SK-N-SH (cell line): Measurements from ENCODE around the gene SLCO2A1. TPM values are rescaled to one million over a fixed set of nuclear protein-coding genes. Genes with fewer than 3 reads are reported as not detected.

ENCODE experiments used
- CTCF ChIA-PET: fragments of 300-600, 350-600 bp; formaldehyde crosslinking; extraction: SDS; loops from one replicate; lab custom pipeline; 2021; lab: Yijun Ruan, JAX
- POLR2A ChIA-PET: fragments of 350-600 bp; sonication (Branson Sonifier 250); formaldehyde crosslinking; extraction: SDS; loops from one replicate; lab custom pipeline; 2020; ENCODE audit warnings: antibody characterized with exemption, inconsistent platforms; lab: Yijun Ruan, JAX
- DNase-seq: peaks from one replicate; pipeline ENCODE4 v3.0.0; 2012
- H2AFZ ChIP-seq: fragments of 200-600 bp; sonication (generic); 2 replicates; pipeline ENCODE4 v1.8.1; 2016; ENCODE audit warnings: antibody characterized with exemption, mild to moderate bottlenecking, low read depth
- H3F3A ChIP-seq: fragments of 200-600 bp; sonication (generic); replicated peaks from 2 replicates; pipeline ENCODE3; 2016; ENCODE audit warnings: antibody characterized with exemption, mild to moderate bottlenecking; ENCODE audit not compliant: insufficient read depth
- H3K27ac ChIP-seq, 2 experiments: fragments of 200-500 bp in 1 of 2; fragments of 200-600 bp in 1 of 2; sonication (Bioruptor generic) in 1 of 2; sonication (generic), shearing (Covaris generic) in 1 of 2; 2 replicates each; pipeline versions ENCODE4 v1.5.1 to v1.6.1; 2014 to 2016; ENCODE audit warnings: low read depth in 2 of 2, inconsistent platforms in 1 of 2, low read length in 1 of 2, mild to moderate bottlenecking in 1 of 2, mixed read lengths in 1 of 2
- H3K27me3 ChIP-seq: fragments of 200-600 bp; sonication (generic), shearing (Covaris generic); 2 replicates; pipeline ENCODE4 v1.6.1; 2016; ENCODE audit warnings: mixed run types; ENCODE audit not compliant: insufficient read depth
- H3K36me3 ChIP-seq, 2 experiments: fragments of 200-500 bp in 1 of 2; fragments of 200-600 bp in 1 of 2; sonication (Bioruptor generic) in 1 of 2; sonication (generic) in 1 of 2; replicated peaks in 1 of 2; 2 replicates each; pipeline versions ENCODE3 to v1.5.1; 2014 to 2016; ENCODE audit warnings: low read length in 1 of 2, mild to moderate bottlenecking in 1 of 2; ENCODE audit not compliant: insufficient read depth in 2 of 2, control insufficient read depth in 1 of 2
- H3K4me1 ChIP-seq, 2 experiments: fragments of 200-500 bp in 1 of 2; fragments of 200-600 bp in 1 of 2; sonication (Bioruptor generic) in 1 of 2; sonication (generic), shearing (Covaris generic) in 1 of 2; 2 replicates each; pipeline versions ENCODE4 v1.5.1 to v1.6.1; 2014 to 2016; ENCODE audit warnings: low read depth in 1 of 2, low read length in 1 of 2, mixed run types in 1 of 2; ENCODE audit not compliant: insufficient read depth in 2 of 2, control insufficient read depth in 1 of 2
- H3K4me2 ChIP-seq: fragments of 200-600 bp; sonication (generic), shearing (Covaris generic); 2 replicates; pipeline ENCODE4 v1.6.1; 2017; ENCODE audit warnings: mixed run types
- H3K4me3 ChIP-seq, 2 experiments: fragments of 200-500 bp in 1 of 2; fragments of 200-600 bp in 1 of 2; sonication (Bioruptor generic) in 1 of 2; sonication (generic), shearing (Covaris generic) in 1 of 2; 2 replicates each; pipeline versions ENCODE4 v1.5.1 to v1.8.1; 2014 to 2016; ENCODE audit warnings: low read depth in 2 of 2, inconsistent platforms in 1 of 2, low read length in 1 of 2, mild to moderate bottlenecking in 1 of 2, mixed read lengths in 1 of 2, moderate library complexity in 1 of 2
- H3K79me2 ChIP-seq: fragments of 200-600 bp; sonication (generic); 2 replicates; pipeline ENCODE4 v1.8.1; 2017; ENCODE audit warnings: mild to moderate bottlenecking; ENCODE audit not compliant: insufficient read depth
- H3K9ac ChIP-seq: fragments of 200-600 bp; sonication (generic); 2 replicates; pipeline ENCODE4 v1.6.1; 2017; ENCODE audit warnings: mixed run types
- H3K9me2 ChIP-seq: fragments of 200-600 bp; sonication (generic); 2 replicates; pipeline ENCODE4 v1.6.1; 2017; ENCODE audit warnings: mixed run types
- H3K9me3 ChIP-seq: fragments of 200-600 bp; sonication (generic); 2 replicates; pipeline ENCODE4 v1.6.1; 2017; ENCODE audit warnings: mixed run types, mild to moderate bottlenecking, moderate library complexity
- H4K20me1 ChIP-seq: fragments of 200-600 bp; sonication (generic); 2 replicates; pipeline ENCODE4 v1.6.1; 2017; ENCODE audit warnings: mild to moderate bottlenecking, mixed run types; ENCODE audit not compliant: insufficient read depth
- CHD2 ChIP-seq: fragments of 150-350 bp; IDR thresholded peaks from 2 replicates; pipeline ENCODE4 v1.6.1; 2018; ENCODE audit warnings: low read length; ENCODE audit not compliant: partially characterized antibody
- ELF1 ChIP-seq: IDR thresholded peaks from 2 replicates; pipeline ENCODE4 v1.4.0; 2012
- EZH2phosphoT487 ChIP-seq: fragments of 200-600 bp; sonication (generic); IDR thresholded peaks from 2 replicates; pipeline ENCODE4 v1.6.1; 2017; ENCODE audit warnings: low read depth, mixed run types, mild to moderate bottlenecking, antibody characterized with exemption, moderate library complexity, borderline replicate concordance
- FOXJ3 ChIP-seq: sonication (generic); formaldehyde crosslinking; IDR thresholded peaks from 2 replicates; pipeline ENCODE4 v1.5.1; 2020; ENCODE audit warnings: mild to moderate bottlenecking, missing genetic modification reagents
- FOXM1 ChIP-seq: IDR thresholded peaks from 2 replicates; pipeline ENCODE4 v1.4.0; 2012; ENCODE audit warnings: low read depth, mild to moderate bottlenecking
- JUND ChIP-seq: IDR thresholded peaks from 2 replicates; pipeline ENCODE4 v1.4.0; 2012
- MEF2A ChIP-seq: IDR thresholded peaks from 2 replicates; pipeline ENCODE4 v1.4.0; 2012; ENCODE audit warnings: low read depth, borderline replicate concordance
- NRF1 ChIP-seq: IDR thresholded peaks from 2 replicates; pipeline ENCODE4 v1.6.1; 2012; ENCODE audit warnings: low read depth, mild to moderate bottlenecking, low read length
- RXRA ChIP-seq: IDR thresholded peaks from 2 replicates; pipeline ENCODE4 v1.4.0; 2012; ENCODE audit warnings: low read depth, mild to moderate bottlenecking, borderline replicate concordance
- SMC3 ChIP-seq: IDR thresholded peaks from 2 replicates; pipeline ENCODE4 v1.6.1; 2012; ENCODE audit warnings: low read depth, low read length, improper control_type of control experiment
- WGBS: methylation state at CpG from one replicate; pipeline ENCODE4 v1.1.6; 2017; ENCODE audit warnings: low lambda C conversion rate; 5-methylcytosine and 5-hydroxymethylcytosine counted together
- polyA plus RNA-seq, 3 experiments: library from polyadenylated mRNA; depleted of rRNA; stranded (reverse); fragments of >200 nt; gene quantifications; 2 replicates each; pipeline ENCODE4 v1.2.3, GENCODE V29; 2012
- TF ChIP-seq, protein P1 (sequence below): fragments of 200-600 bp; sonication (generic); IDR thresholded peaks from 2 replicates; pipeline ENCODE4 v1.6.1; 2017; ENCODE audit warnings: antibody characterized with exemption, mild to moderate bottlenecking, moderate library complexity
- TF ChIP-seq, protein P2 (sequence below): IDR thresholded peaks from 2 replicates; pipeline ENCODE4; 2012
- TF ChIP-seq, protein P3 (sequence below): IDR thresholded peaks from 2 replicates; pipeline ENCODE4 v1.4.0; 2012; ENCODE audit warnings: low read depth, borderline replicate concordance
- TF ChIP-seq, protein P4 (sequence below): fragments of 150-350 bp; IDR thresholded peaks from 2 replicates; pipeline ENCODE4 v1.6.1; 2016; ENCODE audit warnings: mild to moderate bottlenecking, low read depth, low read length
- TF ChIP-seq, protein P5 (sequence below): IDR thresholded peaks from 2 replicates; pipeline ENCODE4 v1.4.0; 2012; ENCODE audit warnings: low read depth

Gene SLCO2A1
- polyA plus RNA-seq, 1 of the 3 experiments (the other 2 are of a cell fraction) = 9.3 TPM

DNA sequence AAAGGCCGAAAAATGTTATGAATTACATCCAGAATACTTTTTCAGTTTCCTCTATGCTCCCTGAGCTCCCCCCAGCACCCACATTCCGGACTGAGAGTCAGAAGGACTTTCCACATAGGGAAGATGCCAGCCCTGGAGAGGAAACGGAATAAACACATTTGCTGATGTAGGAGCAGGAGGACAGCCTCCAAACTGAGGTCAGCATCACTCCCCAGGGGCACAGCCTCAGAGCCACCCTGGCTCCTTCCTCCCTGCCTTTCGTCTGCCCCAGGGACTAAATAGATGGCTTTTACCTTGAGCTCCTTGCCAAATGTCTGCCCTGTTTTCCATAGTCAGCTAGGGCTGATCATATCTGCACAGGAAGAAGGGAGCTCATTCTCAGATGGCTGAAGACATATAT is 22.6 kb upstream of the SLCO2A1 start:
- no peak overlapping the region for H3K4me3 ChIP-seq
- H3K36me3 ChIP-seq = no peaks in the 10 kb centered on the region
- no peaks in the 10 kb centered on the region for H3K9me2 ChIP-seq
- no peak overlapping the region for H3K4me2 ChIP-seq
- no peaks in the 10 kb centered on the region for H3K27me3 ChIP-seq
- 48% methylated on average over 4 of the region's 4 CpGs for WGBS
- no peaks in the 10 kb centered on the region for H4K20me1 ChIP-seq
- DNase-seq = no peak
- CTCF ChIA-PET = interaction anchor here (1.0 kb wide), 1 partner anchor 160 kb away, joined by 3 read pairs; no protein-coding TSS in a partner anchor
- H3K4me1 ChIP-seq = peaks cover 3 to 5% of the 10 kb centered on the region in 2 experiments; a peak in 2 of 4 replicates
- TF ChIP-seq FOXJ3 (CRISPR knock-in tag) = no peak
- no peak for TF ChIP-seq EZH2phosphoT487
- TF ChIP-seq FOXM1 = no peak
- TF ChIP-seq, protein P1, sequence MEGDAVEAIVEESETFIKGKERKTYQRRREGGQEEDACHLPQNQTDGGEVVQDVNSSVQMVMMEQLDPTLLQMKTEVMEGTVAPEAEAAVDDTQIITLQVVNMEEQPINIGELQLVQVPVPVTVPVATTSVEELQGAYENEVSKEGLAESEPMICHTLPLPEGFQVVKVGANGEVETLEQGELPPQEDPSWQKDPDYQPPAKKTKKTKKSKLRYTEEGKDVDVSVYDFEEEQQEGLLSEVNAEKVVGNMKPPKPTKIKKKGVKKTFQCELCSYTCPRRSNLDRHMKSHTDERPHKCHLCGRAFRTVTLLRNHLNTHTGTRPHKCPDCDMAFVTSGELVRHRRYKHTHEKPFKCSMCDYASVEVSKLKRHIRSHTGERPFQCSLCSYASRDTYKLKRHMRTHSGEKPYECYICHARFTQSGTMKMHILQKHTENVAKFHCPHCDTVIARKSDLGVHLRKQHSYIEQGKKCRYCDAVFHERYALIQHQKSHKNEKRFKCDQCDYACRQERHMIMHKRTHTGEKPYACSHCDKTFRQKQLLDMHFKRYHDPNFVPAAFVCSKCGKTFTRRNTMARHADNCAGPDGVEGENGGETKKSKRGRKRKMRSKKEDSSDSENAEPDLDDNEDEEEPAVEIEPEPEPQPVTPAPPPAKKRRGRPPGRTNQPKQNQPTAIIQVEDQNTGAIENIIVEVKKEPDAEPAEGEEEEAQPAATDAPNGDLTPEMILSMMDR = no peak
- TF ChIP-seq ELF1 = no peak
- no peak for TF ChIP-seq MEF2A
- TF ChIP-seq SMC3 = no peak
- TF ChIP-seq RXRA = no peak
- POLR2A ChIA-PET = no interaction called here
- no peaks in the 10 kb centered on the region for H3F3A ChIP-seq
- no peaks in the 10 kb centered on the region for H3K79me2 ChIP-seq
- no peak overlapping the region for H2AFZ ChIP-seq
- H3K9ac ChIP-seq = no peak overlapping the region
- H3K27ac ChIP-seq = no peak overlapping the region
- H3K9me3 ChIP-seq = no peaks in the 10 kb centered on the region

DNA sequence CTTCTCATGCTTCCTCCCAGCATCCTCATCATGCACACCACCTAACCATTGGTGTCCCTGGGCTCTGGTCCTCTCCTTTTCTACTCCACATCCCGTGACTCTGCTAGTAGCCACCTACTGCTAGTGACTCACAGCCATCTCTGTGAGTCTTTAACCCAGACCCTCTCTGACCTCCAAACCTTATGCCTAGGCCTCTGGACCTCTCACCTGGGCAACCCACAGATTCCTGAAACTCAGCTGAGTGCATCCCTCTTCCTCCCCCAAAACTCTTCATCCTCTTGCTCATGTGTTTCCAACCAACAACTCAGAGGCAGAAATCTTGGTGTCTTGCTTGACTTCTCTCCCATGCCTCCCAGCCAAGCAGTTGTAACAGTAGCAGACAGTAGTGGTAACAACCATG is 20.0 kb upstream of the SLCO2A1 start:
- H4K20me1 ChIP-seq = no peaks in the 10 kb centered on the region
- no peak overlapping the region for H3K4me2 ChIP-seq
- WGBS = 39% methylated on average over 1 of the region's 1 CpG
- no peak overlapping the region for H3K4me3 ChIP-seq
- H3K36me3 ChIP-seq = no peaks in the 10 kb centered on the region
- H3K4me1 ChIP-seq = peaks cover 0 to 3% of the 10 kb centered on the region in 2 experiments; a peak in 1 of 4 replicates
- H3K79me2 ChIP-seq = no peaks in the 10 kb centered on the region
- no peak for DNase-seq
- H3K27ac ChIP-seq = no peak overlapping the region
- H3K9me2 ChIP-seq = no peaks in the 10 kb centered on the region
- no peaks in the 10 kb centered on the region for H3F3A ChIP-seq
- ChIA-PET CTCF (no interaction called here), POLR2A (no interaction called here)
- H3K27me3 ChIP-seq = no peaks in the 10 kb centered on the region
- TF ChIP-seq FOXJ3 (CRISPR knock-in tag) = no peak
- TF ChIP-seq NRF1 = no peak
- TF ChIP-seq, protein P1 = no peak
- TF ChIP-seq, protein P2, sequence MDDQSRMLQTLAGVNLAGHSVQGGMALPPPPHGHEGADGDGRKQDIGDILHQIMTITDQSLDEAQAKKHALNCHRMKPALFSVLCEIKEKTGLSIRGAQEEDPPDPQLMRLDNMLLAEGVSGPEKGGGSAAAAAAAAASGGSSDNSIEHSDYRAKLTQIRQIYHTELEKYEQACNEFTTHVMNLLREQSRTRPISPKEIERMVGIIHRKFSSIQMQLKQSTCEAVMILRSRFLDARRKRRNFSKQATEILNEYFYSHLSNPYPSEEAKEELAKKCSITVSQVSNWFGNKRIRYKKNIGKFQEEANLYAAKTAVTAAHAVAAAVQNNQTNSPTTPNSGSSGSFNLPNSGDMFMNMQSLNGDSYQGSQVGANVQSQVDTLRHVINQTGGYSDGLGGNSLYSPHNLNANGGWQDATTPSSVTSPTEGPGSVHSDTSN = no peak
- TF ChIP-seq, protein P3, sequence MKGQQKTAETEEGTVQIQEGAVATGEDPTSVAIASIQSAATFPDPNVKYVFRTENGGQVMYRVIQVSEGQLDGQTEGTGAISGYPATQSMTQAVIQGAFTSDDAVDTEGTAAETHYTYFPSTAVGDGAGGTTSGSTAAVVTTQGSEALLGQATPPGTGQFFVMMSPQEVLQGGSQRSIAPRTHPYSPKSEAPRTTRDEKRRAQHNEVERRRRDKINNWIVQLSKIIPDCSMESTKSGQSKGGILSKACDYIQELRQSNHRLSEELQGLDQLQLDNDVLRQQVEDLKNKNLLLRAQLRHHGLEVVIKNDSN = no peak
- TF ChIP-seq, protein P4, sequence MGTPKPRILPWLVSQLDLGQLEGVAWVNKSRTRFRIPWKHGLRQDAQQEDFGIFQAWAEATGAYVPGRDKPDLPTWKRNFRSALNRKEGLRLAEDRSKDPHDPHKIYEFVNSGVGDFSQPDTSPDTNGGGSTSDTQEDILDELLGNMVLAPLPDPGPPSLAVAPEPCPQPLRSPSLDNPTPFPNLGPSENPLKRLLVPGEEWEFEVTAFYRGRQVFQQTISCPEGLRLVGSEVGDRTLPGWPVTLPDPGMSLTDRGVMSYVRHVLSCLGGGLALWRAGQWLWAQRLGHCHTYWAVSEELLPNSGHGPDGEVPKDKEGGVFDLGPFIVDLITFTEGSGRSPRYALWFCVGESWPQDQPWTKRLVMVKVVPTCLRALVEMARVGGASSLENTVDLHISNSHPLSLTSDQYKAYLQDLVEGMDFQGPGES = no peak
- no peak for TF ChIP-seq CHD2
- no peak for TF ChIP-seq JUND
- no peak for TF ChIP-seq RXRA
- no peak for TF ChIP-seq MEF2A
- TF ChIP-seq, protein P5, sequence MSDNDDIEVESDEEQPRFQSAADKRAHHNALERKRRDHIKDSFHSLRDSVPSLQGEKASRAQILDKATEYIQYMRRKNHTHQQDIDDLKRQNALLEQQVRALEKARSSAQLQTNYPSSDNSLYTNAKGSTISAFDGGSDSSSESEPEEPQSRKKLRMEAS = no peak
- H2AFZ ChIP-seq = no peak overlapping the region
- H3K9me3 ChIP-seq = no peaks in the 10 kb centered on the region
- H3K9ac ChIP-seq = no peak overlapping the region
